Measurements from ENCODE around the gene MBOAT7. TPM values are rescaled to one million over a fixed set of nuclear protein-coding genes. Genes with fewer than 3 reads are reported as not detected.

MBOAT7 gene
- total and polyA plus RNA-seq, 2 of the 4 experiments (the other 2 are of a cell fraction), result 11.3 to 121 TPM

Other genes starting within 250 kb of the MBOAT7 start
- not detected in 2 replicates for gene CACNG8, start 226.6 kb downstream of the MBOAT7 start, total RNA-seq (2012; rRNA removed)
- gene CACNG8, start 226.6 kb downstream of the MBOAT7 start, polyA plus RNA-seq (2012; rRNA removed), result 0.09 and 0.15 TPM in 2 replicates
- gene CACNG6, start 197.9 kb downstream of the MBOAT7 start, total RNA-seq (2012; rRNA removed), result not detected in 2 replicates
- not detected in 2 replicates for gene CACNG6, start 197.9 kb downstream of the MBOAT7 start, polyA plus RNA-seq (2012; rRNA removed)
- not detected in 2 replicates for gene VSTM1, start 125.7 kb downstream of the MBOAT7 start, total RNA-seq (2012; rRNA removed)
- not detected in 2 replicates for gene VSTM1, start 125.7 kb downstream of the MBOAT7 start, polyA plus RNA-seq (2012; rRNA removed)
- not detected in 2 replicates for gene TARM1, start 108.2 kb downstream of the MBOAT7 start, total RNA-seq (2012; rRNA removed)
- gene TARM1, start 108.2 kb downstream of the MBOAT7 start, polyA plus RNA-seq (2012; rRNA removed), result not detected in 2 replicates
- gene OSCAR, start 88.8 kb downstream of the MBOAT7 start, total RNA-seq (2012; rRNA removed), result not detected in 2 replicates
- gene OSCAR, start 88.8 kb downstream of the MBOAT7 start, polyA plus RNA-seq (2012; rRNA removed), result 0.15 and 0.23 TPM in 2 replicates
- gene NDUFA3, start 86.7 kb downstream of the MBOAT7 start, total RNA-seq (2012; rRNA removed), result 7.9 and 24.7 TPM in 2 replicates
- 85.0 and 104 TPM in 2 replicates for gene NDUFA3, start 86.7 kb downstream of the MBOAT7 start, polyA plus RNA-seq (2012; rRNA removed)
- 7.9 and 11.9 TPM in 2 replicates for gene TFPT, start 73.9 kb downstream of the MBOAT7 start, total RNA-seq (2012; rRNA removed)
- gene TFPT, start 73.9 kb downstream of the MBOAT7 start, polyA plus RNA-seq (2012; rRNA removed), result 17.1 and 20.9 TPM in 2 replicates
- gene PRPF31, start 73.8 kb downstream of the MBOAT7 start, total RNA-seq (2012; rRNA removed), result 66.1 and 66.9 TPM in 2 replicates
- 54.7 and 65.4 TPM in 2 replicates for gene PRPF31, start 73.8 kb downstream of the MBOAT7 start, polyA plus RNA-seq (2012; rRNA removed)
- 5.4 and 10.6 TPM in 2 replicates for gene CNOT3, start 51.8 kb downstream of the MBOAT7 start, total RNA-seq (2012; rRNA removed)
- gene CNOT3, start 51.8 kb downstream of the MBOAT7 start, polyA plus RNA-seq (2012; rRNA removed), result 19.9 and 26.7 TPM in 2 replicates
- 2.7 and 5.0 TPM in 2 replicates for gene LENG1, start 29.9 kb downstream of the MBOAT7 start, total RNA-seq (2012; rRNA removed)
- gene LENG1, start 29.9 kb downstream of the MBOAT7 start, polyA plus RNA-seq (2012; rRNA removed), result 5.3 and 6.1 TPM in 2 replicates
- gene TMC4, start 16.4 kb downstream of the MBOAT7 start, total RNA-seq (2012; rRNA removed), result 0.28 and 0.72 TPM in 2 replicates
- 1.1 and 1.3 TPM in 2 replicates for gene TMC4, start 16.4 kb downstream of the MBOAT7 start, polyA plus RNA-seq (2012; rRNA removed)
- 32.1 and 34.4 TPM in 2 replicates for gene TSEN34, start 1.7 kb upstream of the MBOAT7 start, total RNA-seq (2012; rRNA removed)
- gene TSEN34, start 1.7 kb upstream of the MBOAT7 start, polyA plus RNA-seq (2012; rRNA removed), result 69.4 and 85.4 TPM in 2 replicates
- gene RPS9, start 11.3 kb upstream of the MBOAT7 start, total RNA-seq (2012; rRNA removed), result 1,531 and 2,225 TPM in 2 replicates
- 2,323 and 2,588 TPM in 2 replicates for gene RPS9, start 11.3 kb upstream of the MBOAT7 start, polyA plus RNA-seq (2012; rRNA removed)
- not detected in 2 replicates for gene LILRB3, start 33.4 kb upstream of the MBOAT7 start, total RNA-seq (2012; rRNA removed)
- not detected in 2 replicates for gene LILRB3, start 33.4 kb upstream of the MBOAT7 start, polyA plus RNA-seq (2012; rRNA removed)
- gene LILRA6, start 53.2 kb upstream of the MBOAT7 start, total RNA-seq (2012; rRNA removed), result not detected in 2 replicates
- not detected in 2 replicates for gene LILRA6, start 53.2 kb upstream of the MBOAT7 start, polyA plus RNA-seq (2012; rRNA removed)
- gene LILRB5, start 67.7 kb upstream of the MBOAT7 start, total RNA-seq (2012; rRNA removed), result not detected in 2 replicates
- not detected in 2 replicates for gene LILRB5, start 67.7 kb upstream of the MBOAT7 start, polyA plus RNA-seq (2012; rRNA removed)
- gene LILRB2, start 91.5 kb upstream of the MBOAT7 start, total RNA-seq (2012; rRNA removed), result not detected in 2 replicates
- gene LILRB2, start 91.5 kb upstream of the MBOAT7 start, polyA plus RNA-seq (2012; rRNA removed), result not detected in 2 replicates
- gene LILRA5, start 123.6 kb upstream of the MBOAT7 start, total RNA-seq (2012; rRNA removed), result not detected in 2 replicates
- not detected in 2 replicates for gene LILRA5, start 123.6 kb upstream of the MBOAT7 start, polyA plus RNA-seq (2012; rRNA removed)
- gene LILRA4, start 149.6 kb upstream of the MBOAT7 start, total RNA-seq (2012; rRNA removed), result not detected in 2 replicates
- not detected in 2 replicates for gene LILRA4, start 149.6 kb upstream of the MBOAT7 start, polyA plus RNA-seq (2012; rRNA removed)
- not detected in 2 replicates for gene LAIR1, start 175.4 kb upstream of the MBOAT7 start, total RNA-seq (2012; rRNA removed)
- gene LAIR1, start 175.4 kb upstream of the MBOAT7 start, polyA plus RNA-seq (2012; rRNA removed), result not detected in 2 replicates
- not detected in 2 replicates for gene TTYH1, start 225.9 kb upstream of the MBOAT7 start, total RNA-seq (2012; rRNA removed)
- gene TTYH1, start 225.9 kb upstream of the MBOAT7 start, polyA plus RNA-seq (2012; rRNA removed), result not detected in 2 replicates

All from IMR-90 (cell line).